Right cardiac atrium (tissue), 5 donors: ENCODE measurements around the gene OXNAD1. TPM values are rescaled to one million over a fixed set of nuclear protein-coding genes. Genes with fewer than 3 reads are reported as not detected.

Experiments used
- ATAC-seq, 2 donors: fragments of 200-7000 bp; cut with Tn5 transposase; one replicate each; pipeline versions ENCODE4 v1.8.0 to v1.9.1; 2020; ENCODE audit warnings: moderate library complexity in 2 of 2, mild to moderate bottlenecking in 1 of 2
- DNase-seq, 3 donors: peaks; one replicate each; pipeline ENCODE4 v3.0.0-alpha.2; 2020
- H3K27ac ChIP-seq: one replicate; pipeline ENCODE4 v1.5.1; 2013; ENCODE audit warnings: mild to moderate bottlenecking, low read length, control low read depth, moderate library complexity
- H3K27me3 ChIP-seq: one replicate; pipeline ENCODE4 v1.6.1; 2013; ENCODE audit not compliant: control insufficient read depth, insufficient read depth
- H3K4me1 ChIP-seq: one replicate; pipeline ENCODE4 v1.6.1; 2013; ENCODE audit warnings: low read length; ENCODE audit not compliant: control insufficient read depth, insufficient read depth
- H3K4me3 ChIP-seq: one replicate; pipeline ENCODE4 v1.5.1; 2013; ENCODE audit warnings: low read length, control low read depth
- H3K9me3 ChIP-seq: one replicate; pipeline ENCODE4 v1.6.1; 2013; ENCODE audit warnings: low read length; ENCODE audit not compliant: control insufficient read depth
- WGBS: extraction: QIAGEN DNeasy Blood & Tissue Kit; methylation state at CpG from one replicate; pipeline ENCODE4 v1.1.7; 2013; 5-methylcytosine and 5-hydroxymethylcytosine counted together
- intact Hi-C, 4 donors: fragments of 100-400 bp; cut with DNase I; formaldehyde crosslinking; loops; one replicate each; pipeline versions ENCODE4 v1.11.0 to v1.14.0; 2022 to 2023
- polyA plus RNA-seq: library from polyadenylated mRNA; stranded (reverse); fragments of 200-250 nt; gene quantifications from one replicate; pipeline ENCODE4 v1.2.3, GENCODE V29; 2013
- total RNA-seq, 4 donors: library from RNA; stranded (reverse); fragmentation: NEBNext Ultra II Directional; extraction: Animal tissue kit (Norgen Biotek cat#: 25700); gene quantifications; one replicate each; pipeline ENCODE4 v1.2.1, GENCODE V29; 2021
- donor health status: healthy with polysubstance abuse.
- donor health status: DM: no; HTN: yes; CAD: no.
- donor health status: DM: no; HTN: no; CAD: no.
- donor health status: DM: no; HTN: yes; CAD: no; lungs with severe emphysema.
- donor health status: DM: yes; HTN: yes; CAD: no.

The OXNAD1 gene
- total and polyA plus RNA-seq, 5 donors = 6.5 to 14.7 (median 14.2) TPM

DNA sequence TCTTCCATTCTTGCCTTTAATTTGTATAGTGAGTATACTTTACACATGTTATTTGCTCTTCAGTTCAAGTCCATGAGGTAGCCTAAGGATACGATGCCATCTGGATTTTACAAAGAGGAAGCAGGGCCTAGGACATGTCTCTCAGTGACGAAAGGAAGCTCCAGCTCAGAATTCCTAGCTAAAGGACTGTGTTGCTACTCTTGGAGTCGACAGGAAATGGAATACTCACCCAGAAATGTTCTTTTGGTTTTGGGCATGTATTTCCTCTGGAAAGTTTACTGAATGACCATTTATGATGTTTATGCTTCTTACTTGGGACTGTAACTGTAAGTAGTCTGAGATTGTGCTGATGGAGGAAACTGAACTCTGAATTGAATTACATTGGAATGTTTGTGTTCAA is 12.5 kb downstream of the OXNAD1 start:
- DNase-seq (no peak), ATAC-seq (no peak)
- intact Hi-C loops = no loop called here
- Histone ChIP-seq H3K27me3 (no peaks in the 10 kb centered on the region), H3K9me3 (no peaks in the 10 kb centered on the region), H3K27ac (no peak overlapping the region), H3K4me1 (peaks cover 2% of the 10 kb centered on the region), H3K4me3 (no peak overlapping the region)
- 67% methylated on average over 3 of the region's 3 CpGs for WGBS

DNA sequence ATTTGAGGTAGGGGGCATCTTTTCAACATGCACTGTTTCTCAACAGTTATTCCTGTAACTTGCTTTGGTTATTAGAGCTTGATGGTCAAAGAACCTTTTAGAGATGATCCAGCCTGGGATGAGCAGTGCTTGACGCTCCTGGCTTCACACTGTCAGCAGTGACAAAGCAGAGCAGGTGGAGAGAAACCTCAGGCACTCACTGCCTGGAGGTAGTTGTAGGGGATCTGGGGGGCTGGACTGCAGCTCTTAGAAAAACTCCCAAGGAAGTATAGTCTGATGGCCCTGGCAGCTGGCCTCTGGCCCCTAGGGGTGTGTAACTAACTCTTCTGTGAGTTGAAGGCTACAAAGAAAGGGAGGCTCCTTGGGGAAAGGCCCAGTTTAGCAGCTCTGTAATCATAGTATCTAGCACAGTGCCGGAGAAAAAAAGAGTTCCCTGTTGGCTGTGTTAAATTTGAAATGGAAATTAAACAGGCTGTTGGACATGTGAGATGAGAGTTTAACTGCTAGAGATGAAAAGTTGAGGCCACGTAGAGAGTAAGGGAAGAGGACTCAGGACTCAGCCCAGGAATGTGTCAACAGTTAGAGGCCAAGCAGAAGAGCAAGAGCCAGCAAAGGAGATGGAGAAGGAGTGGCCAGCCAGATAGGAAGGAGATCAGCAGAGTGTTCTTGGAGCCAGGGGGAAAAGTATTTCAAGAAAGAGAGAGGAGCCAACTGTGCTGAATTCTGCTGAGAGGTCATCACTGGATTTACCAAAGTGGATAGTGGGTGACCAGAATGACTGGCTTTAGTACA is 14.2 kb downstream of the OXNAD1 start:
- H3K4me3 ChIP-seq = no peak overlapping the region
- H3K9me3 ChIP-seq = no peaks in the 10 kb centered on the region
- H3K4me1 ChIP-seq = peaks cover 2% of the 10 kb centered on the region
- intact Hi-C loops = no loop called here
- DNase-seq (no peak), ATAC-seq (peak in 1 of 2 donors; percentile 47)
- no peak overlapping the region for H3K27ac ChIP-seq
- 57% methylated on average over 3 of the region's 3 CpGs for WGBS
- H3K27me3 ChIP-seq = no peaks in the 10 kb centered on the region

DNA sequence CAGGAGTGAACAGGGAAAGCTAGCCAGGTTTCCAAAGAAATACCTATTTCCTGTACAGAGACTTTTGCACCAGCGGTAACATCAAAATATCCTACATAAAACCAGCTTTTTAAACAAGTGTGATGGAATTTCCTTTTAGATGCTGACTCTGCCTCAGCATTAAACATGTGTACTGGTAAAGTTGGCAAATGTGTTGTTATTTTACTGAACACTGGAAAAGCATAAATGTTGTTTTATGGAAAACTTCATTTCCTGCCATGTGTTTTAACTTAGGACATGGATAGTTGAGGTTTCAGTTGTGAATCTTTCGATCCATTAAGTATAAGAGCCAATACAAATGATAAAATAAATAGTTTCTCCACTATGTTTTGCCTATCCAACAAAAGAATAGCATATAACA is 15.7 kb downstream of the OXNAD1 start:
- intact Hi-C loops = loop anchor here in 1 of 4 donors (5.0 kb wide), 1 partner anchor 252 kb away; no protein-coding TSS in a partner anchor
- WGBS = 81% methylated on average over 2 of the region's 2 CpGs
- no peaks in the 10 kb centered on the region for H3K9me3 ChIP-seq
- ATAC-seq (no peak), DNase-seq (no peak)
- no peak overlapping the region for H3K4me3 ChIP-seq
- no peak overlapping the region for H3K27ac ChIP-seq
- no peaks in the 10 kb centered on the region for H3K27me3 ChIP-seq
- H3K4me1 ChIP-seq = peaks cover 2% of the 10 kb centered on the region

DNA sequence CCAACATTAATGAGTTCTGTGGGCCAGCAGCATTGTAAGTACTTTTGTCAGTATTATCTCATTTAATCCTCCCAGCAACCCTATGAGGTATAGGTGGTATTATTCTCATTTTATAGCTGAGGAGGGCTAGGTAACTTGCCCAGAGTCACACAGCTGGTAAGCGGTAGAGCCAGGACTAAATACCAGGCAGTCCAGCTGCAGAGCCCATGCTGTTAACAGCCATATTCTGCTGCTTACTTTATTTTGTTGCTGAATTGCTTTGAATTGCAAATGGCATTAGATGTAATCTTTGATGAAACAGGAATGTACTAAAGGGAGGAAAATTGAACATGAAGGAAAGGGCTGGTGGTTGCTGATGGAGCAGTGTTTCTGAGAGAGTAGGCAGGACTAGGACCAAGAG is 19.6 kb downstream of the OXNAD1 start:
- Histone ChIP-seq H3K4me1 (peaks cover 17% of the 10 kb centered on the region), H3K27me3 (no peaks in the 10 kb centered on the region), H3K4me3 (no peak overlapping the region), H3K27ac (no peak overlapping the region), H3K9me3 (no peaks in the 10 kb centered on the region)
- DNase-seq (no peak), ATAC-seq (no peak)
- WGBS = 100% methylated on average over 1 of the region's 1 CpG
- intact Hi-C loops = loop anchor here in 3 of 4 donors (5.0 kb wide), 3 partner anchors 248 to 268 kb away; no protein-coding TSS in a partner anchor

DNA sequence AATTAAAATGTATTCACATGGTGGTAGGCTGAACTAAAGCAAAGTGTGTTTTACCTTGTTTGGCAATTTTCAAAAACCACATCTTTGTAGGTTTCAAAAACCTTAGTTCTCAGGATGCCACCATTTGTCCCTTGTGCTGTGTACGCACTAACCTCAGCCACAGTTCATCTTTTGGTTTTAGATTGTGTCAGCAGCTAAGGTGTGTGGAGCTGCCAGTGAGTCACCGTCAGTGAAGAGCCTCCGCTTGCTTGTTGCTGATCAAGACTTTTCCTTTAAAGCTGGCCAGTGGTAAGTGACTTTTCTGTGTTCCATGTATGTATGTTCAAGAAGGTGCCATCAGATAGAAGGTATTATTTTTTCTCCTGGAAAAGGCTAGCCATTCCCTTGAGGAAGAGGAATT is 21.1 kb downstream of the OXNAD1 start:
- intact Hi-C loops = loop anchor here in 3 of 4 donors (5.0 kb wide), 2 partner anchors 261 to 266 kb away; no protein-coding TSS in a partner anchor
- peak in 1 of 2 donors; percentile 48 for ATAC-seq

DNA sequence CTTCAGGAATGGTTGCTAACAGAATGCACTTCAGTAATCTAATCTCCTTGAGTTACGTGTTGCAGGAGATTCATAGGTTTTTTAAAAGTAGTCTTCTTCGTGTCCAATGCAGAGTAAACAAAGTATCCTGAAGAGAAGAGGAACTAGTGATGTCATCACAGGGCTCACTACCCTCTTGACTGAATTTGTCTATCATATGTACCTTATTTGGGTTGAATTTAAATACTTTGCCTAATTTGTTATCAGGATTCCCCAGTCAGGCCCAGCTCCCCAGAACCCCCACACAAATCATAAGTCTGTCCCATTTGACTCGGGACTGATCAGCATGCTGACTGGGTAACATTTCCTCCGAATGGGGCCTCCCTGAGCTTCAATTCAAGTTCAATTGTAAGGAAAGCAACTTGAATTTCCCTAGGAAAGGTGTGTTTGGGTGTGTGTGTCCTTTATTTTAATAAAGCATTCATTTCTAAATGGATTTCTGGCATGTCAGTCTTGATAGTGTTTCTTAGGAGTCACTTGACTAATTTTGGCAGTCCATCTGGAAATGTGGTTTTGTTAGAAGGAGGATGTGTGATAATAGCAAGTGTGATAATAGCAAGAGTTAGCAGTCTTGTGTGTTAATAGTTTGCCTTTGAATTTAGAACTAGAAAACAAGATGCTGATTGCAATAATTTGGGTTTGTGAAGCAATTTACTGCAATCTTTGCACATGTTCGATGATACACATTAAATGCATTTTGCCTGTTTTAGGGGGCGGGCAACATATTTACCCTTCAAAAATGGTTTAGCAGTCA is 21.9 kb downstream of the OXNAD1 start:
- intact Hi-C loops = loop anchor here in 3 of 4 donors (5.0 kb wide), 2 partner anchors 260 to 265 kb away; no protein-coding TSS in a partner anchor
- WGBS = 54% methylated on average over 6 of the region's 6 CpGs
- Histone ChIP-seq H3K4me3 (no peak overlapping the region), H3K9me3 (no peaks in the 10 kb centered on the region), H3K27me3 (no peaks in the 10 kb centered on the region), H3K4me1 (peaks cover 20% of the 10 kb centered on the region), H3K27ac (peak overlapping the region; percentile 49)
- ATAC-seq (peak in 1 of 2 donors; percentile 46), DNase-seq (no peak)

More for the DNA sequence above, 21.1 kb downstream of the OXNAD1 start:
- H3K27ac ChIP-seq = peak overlapping the region; percentile 24
- H3K9me3 ChIP-seq = no peaks in the 10 kb centered on the region
- no peak for DNase-seq
- H3K4me1 ChIP-seq = peaks cover 20% of the 10 kb centered on the region
- no peaks in the 10 kb centered on the region for H3K27me3 ChIP-seq
- H3K4me3 ChIP-seq = no peak overlapping the region
- WGBS = 87% methylated on average over 3 of the region's 3 CpGs

DNA sequence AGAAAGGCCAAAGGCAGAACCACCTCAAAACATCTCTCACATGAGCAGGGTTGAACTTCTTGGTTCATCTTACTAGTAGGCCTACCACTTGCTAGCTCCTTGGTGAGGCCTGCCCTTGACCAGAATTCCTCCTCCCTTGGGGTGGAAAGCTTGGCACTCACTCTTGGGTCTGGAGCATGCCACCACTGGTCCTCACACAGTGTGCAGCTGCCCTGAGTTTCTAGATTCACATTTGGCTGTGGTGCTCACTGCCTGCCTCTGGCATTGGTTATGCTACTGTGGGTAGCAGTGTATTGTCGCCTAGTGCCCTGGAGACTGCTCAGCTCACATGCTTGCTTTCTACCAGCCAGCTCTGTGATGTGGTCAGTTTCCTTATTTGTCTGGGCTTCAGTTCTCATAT is 23.7 kb downstream of the OXNAD1 start:
- intact Hi-C loops = loop anchor here in 3 of 4 donors (5.0 kb wide), 2 partner anchors 259 to 264 kb away; no protein-coding TSS in a partner anchor
- Histone ChIP-seq H3K4me1 (peaks cover 20% of the 10 kb centered on the region), H3K27me3 (no peaks in the 10 kb centered on the region), H3K9me3 (no peaks in the 10 kb centered on the region), H3K27ac (peak overlapping the region; percentile 68), H3K4me3 (no peak overlapping the region)
- DNase-seq (peak in 1 of 3 donors; percentile 55), ATAC-seq (peak; percentile 70 to 89)
- 55% methylated on average over 1 of the region's 1 CpG for WGBS

DNA sequence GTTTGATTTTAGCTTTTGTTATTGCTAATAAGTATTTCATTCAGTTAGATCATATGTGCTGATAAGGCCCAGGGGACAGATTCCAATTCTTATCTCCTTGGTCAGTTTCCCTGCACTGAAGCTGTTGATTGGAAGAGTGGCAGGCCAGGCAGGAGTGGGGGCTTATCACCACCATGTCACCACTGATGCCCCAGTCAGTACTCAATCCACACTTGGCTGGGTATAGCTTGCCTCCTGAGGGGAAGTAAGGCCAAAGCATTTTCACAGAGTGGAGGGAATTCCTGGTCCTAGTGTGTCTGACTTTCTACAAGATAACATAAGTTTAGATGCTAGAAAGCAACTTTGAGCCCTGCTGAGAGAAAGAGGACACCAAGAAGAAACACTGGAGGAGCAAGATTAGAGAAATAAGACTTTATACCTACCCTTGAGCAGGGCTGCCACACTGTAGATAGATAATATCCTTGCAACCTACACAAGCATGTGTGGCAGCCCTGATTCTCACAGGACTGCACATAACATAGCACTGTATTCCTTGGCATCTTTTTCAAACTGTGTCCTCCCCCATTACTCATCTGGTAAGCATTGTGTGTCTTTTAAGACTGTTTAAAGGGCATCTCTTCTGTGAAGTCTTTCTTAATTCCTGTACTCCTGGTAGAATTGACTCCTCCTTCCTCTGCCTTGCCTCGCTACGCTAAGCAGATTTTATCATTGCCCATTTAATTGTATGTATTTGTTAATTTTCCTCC is 24.3 kb downstream of the OXNAD1 start:
- Histone ChIP-seq H3K9me3 (no peaks in the 10 kb centered on the region), H3K27ac (peak overlapping the region; percentile 63), H3K4me3 (no peak overlapping the region), H3K4me1 (peaks cover 20% of the 10 kb centered on the region), H3K27me3 (no peaks in the 10 kb centered on the region)
- ATAC-seq (peak; percentile 25 to 60), DNase-seq (no peak)
- 85% methylated on average over 2 of the region's 2 CpGs for WGBS
- intact Hi-C loops = loop anchor here in 3 of 4 donors (5.0 kb wide), 2 partner anchors 258 to 263 kb away; no protein-coding TSS in a partner anchor

DNA sequence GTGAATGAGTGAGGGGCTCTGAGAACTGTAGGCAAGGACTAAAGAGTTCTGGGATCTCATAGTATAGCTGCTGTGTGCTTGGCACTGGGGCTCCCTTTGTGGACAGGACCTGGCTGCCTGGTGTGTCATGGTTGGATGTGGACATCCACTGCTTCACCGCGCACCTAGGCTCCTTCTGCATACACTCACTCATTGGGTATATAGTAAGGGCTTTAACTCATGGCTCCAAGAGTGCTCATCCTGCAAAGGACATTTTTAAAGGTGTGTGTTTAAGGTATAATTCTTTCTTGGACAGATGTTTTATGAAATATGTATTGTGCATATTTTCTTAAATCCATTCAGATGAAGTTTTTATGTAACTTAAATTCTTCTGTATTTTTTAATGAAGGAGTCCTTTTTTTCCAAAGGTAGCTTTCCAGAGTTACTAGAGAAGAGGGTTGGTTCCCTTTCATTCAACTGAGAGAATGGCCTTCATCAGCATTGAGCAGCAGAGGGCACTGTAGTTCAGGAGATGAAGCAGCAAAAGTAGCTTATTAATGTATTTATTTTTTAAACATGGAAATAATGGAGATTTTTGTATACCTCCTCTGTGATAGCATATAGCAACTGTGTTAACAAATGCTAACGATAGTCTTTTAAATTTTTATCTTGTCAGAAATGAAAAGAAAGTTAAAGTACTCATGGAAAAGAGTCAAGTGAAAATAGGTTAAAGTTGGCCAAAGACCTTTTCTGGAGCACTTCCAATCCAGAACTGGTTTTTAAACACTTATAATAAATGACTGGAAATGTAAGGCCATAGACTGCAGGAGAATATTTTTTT is 25.2 kb downstream of the OXNAD1 start:
- peak in 1 of 3 donors; percentile 59 for DNase-seq
- ATAC-seq = no peak
- WGBS = 58% methylated on average over 3 of the region's 3 CpGs
- Histone ChIP-seq H3K4me1 (peaks cover 21% of the 10 kb centered on the region), H3K27me3 (no peaks in the 10 kb centered on the region), H3K9me3 (no peaks in the 10 kb centered on the region), H3K27ac (no peak overlapping the region), H3K4me3 (no peak overlapping the region)
- intact Hi-C loops = loop anchor here in 2 of 4 donors (2.0 to 10.0 kb wide), 3 partner anchors 75 to 261 kb away; partner anchors contain the start of gene RFTN1 (in 1 of the 2)

DNA sequence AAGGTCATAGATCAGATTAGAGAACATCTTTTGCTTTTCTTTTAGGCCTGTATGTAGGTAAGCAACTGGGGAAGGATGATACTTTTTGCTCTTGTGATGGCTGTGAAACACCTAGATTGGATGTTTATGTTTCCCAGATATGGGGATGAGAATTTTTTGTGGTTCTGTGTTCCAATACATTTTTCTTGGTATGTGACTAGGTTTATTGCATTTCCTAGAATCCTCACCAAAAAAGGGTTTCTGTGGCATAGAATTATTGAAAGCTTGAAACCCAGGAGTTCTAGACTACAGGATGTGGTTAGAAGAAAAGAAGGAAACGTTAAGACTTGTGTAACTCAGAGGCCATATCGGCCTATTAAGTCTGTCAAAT is 25.8 kb downstream of the OXNAD1 start:
- Histone ChIP-seq H3K27me3 (no peaks in the 10 kb centered on the region), H3K4me1 (peaks cover 21% of the 10 kb centered on the region), H3K27ac (no peak overlapping the region), H3K9me3 (no peaks in the 10 kb centered on the region), H3K4me3 (no peak overlapping the region)
- DNase-seq = no peak
- intact Hi-C loops = loop anchor here in 2 of 4 donors (2.0 to 10.0 kb wide), 3 partner anchors 74 to 260 kb away; partner anchors contain the start of gene RFTN1 (in 1 of the 2)
- no peak for ATAC-seq
- WGBS = 52% methylated on average over 2 of the region's 2 CpGs
